GM21515 (cell line): ENCODE measurements around the gene PPFIA1.

Experiments
- ATAC-seq: cut with Tn5 transposase; IDR thresholded peaks from one replicate; pipeline ENCODE4 v1.9.1; 2021; ENCODE audit not compliant: unreplicated experiment

Gene PPFIA1

DNA sequence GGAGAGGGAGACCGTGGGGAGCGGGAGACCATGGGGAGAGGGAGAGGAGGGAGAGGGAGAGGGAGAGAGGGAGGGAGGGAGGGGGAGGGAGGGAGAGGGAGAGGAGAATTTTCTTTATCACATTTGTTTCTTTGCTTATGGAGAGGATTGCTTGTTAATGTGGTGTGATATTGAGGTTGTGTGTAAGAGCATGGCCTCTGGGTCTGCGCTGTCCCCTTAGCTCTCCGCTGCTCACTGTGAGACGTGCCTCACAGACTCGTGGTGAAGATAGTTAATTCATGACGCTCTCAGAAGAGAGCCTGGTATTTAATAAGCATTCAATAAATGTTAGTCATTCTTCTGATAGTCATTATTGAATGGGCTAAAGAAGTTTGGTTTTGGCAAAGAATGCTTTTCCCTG lies 26.2 kb downstream of the PPFIA1 start:
- ATAC-seq: no peak

GRCh38 chr11:70297341-70297740 lies 26.9 kb downstream of the PPFIA1 start:
- no peak for ATAC-seq

GRCh38 chr11:70298243-70298915 lies 27.9 kb downstream of the PPFIA1 start:
- ATAC-seq: no peak

DNA sequence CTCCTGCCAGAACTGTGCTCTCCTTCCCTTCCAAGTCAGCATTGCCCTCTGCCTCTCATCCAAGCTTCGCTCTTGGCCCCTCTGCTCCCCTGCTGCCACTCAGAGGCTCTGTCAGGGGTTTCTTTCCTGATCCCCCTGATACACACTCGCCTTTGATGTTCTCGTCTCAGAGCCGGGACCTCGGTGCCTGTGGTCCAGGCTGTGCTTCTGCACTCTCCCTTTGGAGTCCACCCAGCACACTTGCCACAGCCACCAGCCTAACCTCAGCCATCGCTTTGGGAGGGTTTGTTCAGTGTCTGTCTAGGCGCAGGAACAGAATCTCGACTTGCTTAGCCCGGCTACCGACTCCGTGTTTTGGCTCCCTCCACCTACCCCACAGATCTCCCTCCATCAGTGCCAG lies 29.1 kb downstream of the PPFIA1 start:
- ATAC-seq: no peak

DNA sequence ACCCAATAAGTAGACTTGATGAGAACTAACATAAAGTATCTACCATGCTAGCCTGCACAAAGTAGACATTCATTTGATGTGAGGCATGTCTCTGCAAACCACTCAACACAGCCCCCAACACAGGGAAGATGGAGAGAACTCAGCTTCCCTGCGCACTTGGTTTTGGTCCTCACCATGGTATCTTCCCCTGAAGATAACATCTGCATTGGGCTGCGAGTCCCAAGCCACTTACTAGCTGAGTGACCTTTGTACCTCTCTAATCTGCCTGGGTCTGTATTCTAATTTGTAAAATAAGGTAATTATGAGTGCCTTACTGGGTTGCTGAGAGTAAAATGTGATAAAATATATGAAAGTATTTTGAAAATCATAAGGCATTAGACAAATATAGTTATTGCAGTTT lies 30.7 kb downstream of the PPFIA1 start:
- no peak for ATAC-seq

DNA sequence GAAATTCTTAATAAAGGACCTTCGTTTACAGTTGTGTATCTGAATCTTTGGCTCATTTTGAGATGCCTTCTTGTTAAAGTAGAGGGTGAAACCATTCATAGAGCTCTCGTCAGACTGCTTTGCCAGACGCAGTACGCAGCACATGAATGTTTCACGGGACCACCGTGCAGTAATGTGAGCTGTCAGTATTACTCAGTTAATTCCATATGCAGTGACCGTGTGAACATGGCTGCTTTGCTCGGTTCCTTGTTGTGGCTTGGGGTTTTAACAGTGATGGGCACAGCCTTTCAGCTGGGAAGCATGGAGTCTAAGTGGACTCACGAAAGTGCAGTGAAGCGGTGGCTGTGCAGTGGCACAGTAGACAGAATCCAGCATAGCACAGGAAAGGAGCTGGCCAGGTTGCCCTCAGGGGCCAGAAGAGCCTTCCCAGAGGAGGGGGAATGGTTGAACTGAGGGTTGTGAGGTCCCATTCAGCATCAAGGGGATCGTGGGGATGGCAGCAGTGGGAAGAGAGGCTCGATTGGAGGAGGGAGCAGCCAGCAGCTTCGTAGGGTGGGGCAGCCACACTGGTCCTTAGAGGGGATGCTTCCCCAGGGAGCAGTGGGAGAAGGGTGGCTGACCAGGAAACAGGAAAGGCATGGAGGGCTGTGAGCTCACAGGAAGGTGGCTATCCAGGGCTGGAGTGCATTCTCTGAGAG lies 31.4 kb downstream of the PPFIA1 start:
- ATAC-seq: no peak

- no peak for ATAC-seq
Measured at GRCh38 chr11:70302419-70302752, 31.9 kb downstream of the PPFIA1 start.

- ATAC-seq: no peak
Measured at GRCh38 chr11:70303070-70303469, 32.6 kb downstream of the PPFIA1 start.

- no peak for ATAC-seq
Measured at GRCh38 chr11:70304208-70304603, 33.7 kb downstream of the PPFIA1 start.

DNA sequence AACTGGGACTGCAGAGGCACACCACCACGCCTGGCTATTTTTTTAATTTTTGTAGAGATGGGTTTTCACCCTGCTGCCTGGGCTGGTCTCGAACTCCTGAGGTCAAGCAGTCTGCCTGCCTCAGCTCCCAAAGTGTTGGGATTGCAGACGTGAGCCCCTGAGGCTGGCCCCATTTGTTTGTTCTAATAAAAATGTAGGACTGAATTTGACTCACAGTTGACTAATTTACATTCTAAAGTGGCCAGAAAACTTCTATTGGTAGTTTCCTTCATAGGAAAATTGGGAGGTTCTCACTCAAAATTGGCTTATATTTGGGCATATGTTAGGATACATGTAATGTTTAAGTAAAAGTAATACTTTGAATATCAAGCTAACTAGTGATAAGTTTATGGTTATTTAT lies 35.0 kb downstream of the PPFIA1 start:
- no peak for ATAC-seq

DNA sequence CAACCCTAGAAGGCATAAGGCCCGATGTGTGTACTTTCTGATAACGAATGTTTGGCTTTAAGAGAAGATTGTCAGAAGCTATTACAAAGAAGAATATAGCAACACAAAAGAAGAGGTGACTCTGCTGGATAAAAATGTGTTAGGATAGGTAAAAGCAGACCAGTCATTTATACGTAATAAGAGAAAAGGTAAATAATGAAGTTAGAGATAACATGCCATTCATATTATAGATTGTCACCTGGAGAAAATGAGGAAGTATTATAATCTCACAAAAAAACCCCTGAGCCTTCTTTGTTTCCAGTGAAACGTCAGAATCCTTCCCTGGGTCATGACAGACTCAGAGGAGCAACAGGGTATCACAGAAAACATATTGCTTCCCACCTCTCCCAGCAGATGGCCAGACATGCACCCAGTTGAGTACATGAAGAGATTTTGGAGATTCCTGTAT lies 36.1 kb downstream of the PPFIA1 start:
- ATAC-seq: no peak

GRCh38 chr11:70307176-70307575 lies 36.7 kb downstream of the PPFIA1 start:
- no peak for ATAC-seq

- no peak for ATAC-seq
Measured at GRCh38 chr11:70311616-70312015, 41.1 kb downstream of the PPFIA1 start.

DNA sequence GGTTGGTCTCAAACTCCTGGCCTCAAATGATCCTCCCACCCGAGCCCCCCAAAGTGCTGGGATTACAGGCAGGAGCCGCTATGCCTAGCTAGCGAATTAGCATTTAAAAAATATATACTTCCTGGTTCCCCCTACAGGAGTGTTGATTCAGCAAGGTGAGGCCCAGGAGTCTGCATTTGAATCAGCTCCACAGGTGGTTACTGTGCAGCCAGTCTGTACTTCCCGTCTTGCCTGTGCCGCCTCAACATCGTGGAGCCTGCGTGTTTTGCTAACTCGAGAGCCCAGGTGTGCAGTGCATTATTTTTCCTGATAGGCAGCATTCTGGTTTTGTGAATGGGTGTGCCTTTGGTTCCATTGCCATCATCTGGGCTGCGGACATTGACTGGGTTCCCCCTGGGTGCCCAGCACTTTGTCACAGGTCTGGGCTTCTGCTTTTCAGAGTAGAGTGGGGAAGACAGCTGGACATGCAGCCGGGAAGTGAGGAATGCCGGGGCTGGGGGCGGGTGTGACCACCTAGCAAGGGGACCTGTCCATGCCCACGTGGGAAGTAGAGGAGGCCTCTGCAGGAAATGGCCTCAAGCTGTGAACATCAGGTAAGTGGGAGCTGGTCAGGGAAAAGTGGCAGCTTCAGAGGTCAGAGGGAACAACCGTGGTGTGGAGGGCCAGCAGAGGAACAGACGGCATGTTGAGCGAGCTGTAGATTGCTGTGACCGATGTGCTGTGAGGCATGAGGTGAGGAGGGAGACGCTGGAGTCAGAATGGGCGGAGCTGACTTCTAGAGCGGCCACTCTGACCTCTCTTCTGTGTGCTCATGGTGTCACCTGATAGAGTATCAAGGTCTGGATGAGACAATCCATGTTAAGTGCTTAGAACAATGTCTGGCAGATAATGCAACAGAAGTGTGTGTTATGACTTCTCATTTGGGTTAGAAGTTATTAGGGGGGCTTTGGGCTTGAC lies 42.2 kb downstream of the PPFIA1 start:
- ATAC-seq: no peak

GRCh38 chr11:70313945-70314344 lies 43.5 kb downstream of the PPFIA1 start:
- no peak for ATAC-seq

DNA sequence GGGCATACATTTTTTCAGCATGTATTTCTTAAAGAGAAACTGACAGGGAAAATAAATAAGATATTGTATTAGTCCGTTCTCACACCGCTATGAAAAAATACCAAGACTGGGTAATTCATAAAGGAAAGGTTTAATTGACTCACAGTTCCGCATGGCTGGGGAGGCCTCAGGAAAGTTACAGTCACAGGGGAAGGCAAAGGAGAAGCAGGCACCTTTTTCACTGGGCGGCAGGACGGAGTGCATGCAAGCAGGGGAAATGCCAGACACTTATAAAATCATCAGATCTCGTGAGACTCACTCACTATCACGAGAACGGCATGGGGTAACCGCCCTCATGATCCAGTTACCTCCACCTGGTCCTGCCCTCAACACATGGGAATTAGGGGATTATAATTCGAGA lies 44.2 kb downstream of the PPFIA1 start:
- no peak for ATAC-seq

GRCh38 chr11:70315716-70316115 lies 45.2 kb downstream of the PPFIA1 start:
- no peak for ATAC-seq

DNA sequence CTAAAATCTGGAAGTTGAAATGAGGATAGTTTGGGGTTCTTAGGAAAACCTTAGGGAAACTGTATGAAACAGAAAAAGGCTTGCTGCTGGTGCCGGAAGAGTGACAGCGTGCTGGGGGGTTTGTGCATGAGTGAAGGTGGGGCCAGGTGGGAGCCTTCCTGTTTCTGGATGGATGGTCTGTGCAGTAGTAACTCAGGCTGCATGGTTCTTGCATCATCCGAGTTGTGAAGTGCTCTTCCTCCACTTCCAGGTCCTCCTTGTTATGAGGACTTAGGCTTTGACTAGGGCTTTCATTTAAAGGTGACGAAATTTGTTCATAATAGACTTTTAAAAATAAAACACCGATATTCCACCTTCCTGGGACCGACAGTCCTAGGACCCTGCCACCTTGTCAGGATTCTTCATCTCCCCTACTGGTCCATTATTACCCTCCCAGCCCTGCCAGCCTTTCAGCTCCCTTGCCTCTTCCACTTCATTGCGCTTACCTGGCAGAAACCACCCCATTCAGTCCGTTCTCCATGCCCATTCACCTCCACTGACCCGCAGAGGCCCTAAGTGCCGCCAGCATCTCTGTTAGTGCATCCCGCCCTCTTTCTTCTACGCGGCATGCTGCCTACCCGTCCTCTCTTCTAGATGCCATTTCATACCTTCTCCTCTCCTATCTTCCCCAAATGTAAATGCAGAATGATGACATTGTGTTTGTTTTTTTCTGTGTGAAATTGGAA lies 47.3 kb downstream of the PPFIA1 start:
- no peak for ATAC-seq

GRCh38 chr11:70319396-70320076 lies 49.0 kb downstream of the PPFIA1 start:
- no peak for ATAC-seq

GRCh38 chr11:70322666-70323065 lies 52.2 kb downstream of the PPFIA1 start:
- no peak for ATAC-seq

GRCh38 chr11:70323806-70324205 lies 53.3 kb downstream of the PPFIA1 start:
- no peak for ATAC-seq
